ENCODE results near the gene CR1L.
"Not testable (repeated sequence)": the region's sequence is repeated elsewhere in the genome, so short reads cannot be mapped to it uniquely, and the experiment has no call there.

Gene CR1L

GRCh38 chr1:207682872-207683434 is 38.0 kb downstream of the CR1L start:
- not testable (repeated sequence) for DNase-seq (ENCODE audit: low read depth)

DNA sequence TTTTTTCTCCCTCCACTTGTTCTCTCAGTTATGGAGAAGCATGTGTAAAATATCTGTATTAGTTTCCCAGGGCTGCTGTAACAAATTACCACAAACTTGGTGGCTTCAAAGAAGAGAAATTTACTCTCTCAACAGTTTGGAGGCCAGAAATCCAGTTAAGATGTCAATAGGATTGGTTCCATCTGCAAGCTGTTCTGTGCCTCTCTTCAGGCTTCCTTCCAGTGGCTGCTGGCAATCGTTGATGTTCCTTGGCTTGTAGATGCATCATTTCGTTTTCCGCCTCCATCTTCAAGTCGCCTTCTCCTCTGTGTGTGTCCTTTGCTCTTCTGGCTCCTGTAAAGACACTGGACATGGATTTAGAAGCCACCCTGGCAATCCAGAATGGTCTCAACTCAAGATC is 45.6 kb downstream of the CR1L start:
- not testable (repeated sequence) for DNase-seq (ENCODE audit: low read depth)

DNA sequence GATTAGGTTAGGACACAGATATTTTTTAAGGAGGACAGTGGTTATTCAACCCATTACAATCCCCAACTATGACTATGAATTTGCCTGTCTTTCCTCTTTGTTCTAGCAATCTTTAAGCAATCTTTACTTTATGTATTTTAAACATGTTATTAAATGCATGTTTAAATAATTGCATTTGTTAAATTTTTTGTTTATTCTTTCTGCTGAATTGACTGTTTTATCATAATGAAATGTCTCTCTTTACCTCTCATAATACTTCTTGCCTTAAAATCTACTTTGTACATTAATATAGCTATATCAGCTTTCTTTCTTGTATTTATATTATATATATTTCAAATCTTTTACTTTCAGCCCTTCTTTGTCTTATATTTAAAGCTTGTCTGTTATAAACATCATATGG is 46.1 kb downstream of the CR1L start:
- DNase-seq (ENCODE audit: low read depth) = no peak

DNA sequence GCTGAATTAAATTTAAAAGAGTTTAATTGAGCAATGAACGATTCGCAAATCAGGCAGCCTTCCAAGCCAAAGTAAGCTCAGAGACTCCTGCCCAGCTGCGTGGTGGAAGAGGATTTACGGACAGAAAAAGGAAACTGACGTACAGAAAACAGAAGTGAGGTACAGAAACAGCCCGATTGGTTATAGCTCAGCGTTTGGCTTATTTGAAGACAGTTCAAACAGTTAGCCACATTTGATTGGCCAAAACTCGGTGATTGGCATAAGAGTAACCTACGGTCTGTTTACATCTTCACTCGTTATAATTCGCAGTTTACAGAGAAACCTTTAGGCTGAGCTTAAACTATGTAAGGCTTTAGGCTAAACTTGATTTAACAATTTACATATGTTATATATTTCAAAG is 46.9 kb downstream of the CR1L start:
- DNase-seq (ENCODE audit: low read depth) = peak; percentile 49

GRCh38 chr1:207692291-207692690 is 47.4 kb downstream of the CR1L start:
- DNase-seq (ENCODE audit: low read depth) = not testable (repeated sequence)

GRCh38 chr1:207695891-207696290 is 51.0 kb downstream of the CR1L start:
- DNase-seq (ENCODE audit: low read depth) = no peak

GRCh38 chr1:207698822-207699483 is 54.0 kb downstream of the CR1L start:
- DNase-seq (ENCODE audit: low read depth) = peak; percentile 67

DNA sequence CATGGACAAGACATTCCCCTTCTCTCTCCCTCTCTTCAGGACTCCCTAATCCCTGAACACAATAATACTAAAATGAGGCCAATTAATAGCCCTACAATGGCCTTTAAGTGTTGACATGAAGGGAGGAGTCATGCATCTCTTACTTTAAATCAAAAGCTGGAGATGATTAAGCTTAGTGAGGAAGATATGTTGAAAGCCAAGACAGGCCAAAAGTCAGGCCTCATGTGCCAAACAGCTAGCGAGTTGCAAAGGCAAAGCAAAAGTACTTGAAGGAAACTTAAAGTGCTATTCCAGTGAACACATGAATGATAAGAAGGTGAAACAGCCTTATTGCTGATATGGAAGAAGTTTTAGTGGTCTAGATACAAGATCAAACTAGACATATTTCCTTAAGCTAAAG is 57.4 kb downstream of the CR1L start:
- peak; percentile 13 for DNase-seq (ENCODE audit: low read depth)

DNA sequence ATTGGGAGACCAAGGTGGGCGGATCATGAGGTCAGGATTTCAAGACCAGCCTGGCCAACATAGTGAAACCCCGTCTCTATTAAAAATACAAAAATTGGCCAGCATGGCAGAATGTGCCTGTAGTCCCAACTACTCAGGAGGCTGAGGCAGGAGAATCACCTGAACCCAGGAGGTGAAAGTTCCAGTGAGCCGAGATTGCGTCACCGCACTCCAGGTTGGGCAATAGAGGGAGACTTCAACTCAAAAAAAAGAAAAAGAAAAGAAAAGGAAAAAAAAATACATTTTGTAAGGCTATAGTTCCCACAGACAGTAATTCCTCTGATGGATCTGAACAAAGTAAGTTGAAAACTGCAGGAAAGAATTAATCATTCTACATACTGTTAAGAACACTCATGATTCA is 58.8 kb downstream of the CR1L start:
- no peak for DNase-seq (ENCODE audit: low read depth)

DNA sequence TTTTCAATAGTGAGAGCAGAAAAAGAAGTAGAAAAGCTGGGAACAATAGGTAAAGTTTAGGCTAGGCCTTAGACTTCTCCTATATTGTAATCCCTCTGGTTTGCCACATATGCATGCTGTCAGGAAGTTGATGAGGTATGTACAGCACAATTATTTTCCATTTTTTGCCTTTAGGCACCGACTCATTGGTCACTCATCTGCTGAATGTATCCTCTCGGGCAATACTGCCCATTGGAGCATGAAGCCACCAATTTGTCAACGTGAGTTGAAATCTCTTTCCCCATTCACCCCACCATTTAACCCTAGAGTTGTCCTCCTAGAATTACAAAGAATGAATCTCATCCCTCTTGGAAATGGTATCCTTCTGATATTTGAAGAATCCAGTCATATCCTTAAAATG is 63.1 kb downstream of the CR1L start:
- peak; percentile 44 for DNase-seq (ENCODE audit: low read depth)

DNA sequence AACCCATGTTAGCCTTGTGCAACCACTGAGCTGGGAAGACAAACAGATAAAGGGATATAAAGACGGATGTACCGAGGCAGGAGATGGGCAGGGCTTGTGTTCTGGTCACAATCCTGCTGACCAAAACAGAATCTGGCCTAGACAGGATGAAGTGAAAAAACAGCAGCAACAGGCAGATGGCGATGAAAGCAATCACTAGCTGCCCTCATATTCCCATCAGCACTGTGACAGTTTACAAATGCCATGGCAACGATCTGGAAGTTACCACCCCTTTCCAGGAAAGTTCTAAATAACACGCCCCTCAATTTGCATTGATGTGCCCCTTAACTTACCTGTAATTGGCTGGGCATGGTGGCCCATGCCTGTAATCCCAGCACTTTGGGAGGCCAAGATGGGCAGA is 66.4 kb downstream of the CR1L start:
- peak; percentile 43 for DNase-seq (ENCODE audit: low read depth)

- DNase-seq (ENCODE audit: low read depth) = not testable (repeated sequence)
Observed at GRCh38 chr1:207712701-207713100, 67.8 kb downstream of the CR1L start.

GRCh38 chr1:207713529-207713928 is 68.6 kb downstream of the CR1L start:
- DNase-seq (ENCODE audit: low read depth) = no peak

DNA sequence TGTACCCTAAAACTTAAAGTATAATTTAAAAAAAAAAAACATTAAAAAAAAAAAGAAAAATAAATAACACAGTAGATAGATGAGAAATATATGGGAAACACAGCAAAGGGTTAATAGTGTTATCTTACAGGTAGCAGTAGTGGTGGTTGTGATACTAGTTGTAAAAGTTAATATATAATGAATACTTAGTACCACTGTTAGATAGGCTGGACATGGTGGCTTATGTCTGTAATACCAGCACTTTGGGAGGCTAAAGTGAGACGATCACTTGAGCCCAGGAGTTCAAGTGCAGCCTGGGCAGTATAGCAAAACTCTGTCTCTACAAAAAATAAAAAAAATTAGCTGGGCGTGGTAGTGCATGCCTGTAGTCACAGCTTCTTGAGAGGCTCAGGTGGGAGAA is 74.3 kb downstream of the CR1L start:
- DNase-seq (ENCODE audit: low read depth) = no peak

DNA sequence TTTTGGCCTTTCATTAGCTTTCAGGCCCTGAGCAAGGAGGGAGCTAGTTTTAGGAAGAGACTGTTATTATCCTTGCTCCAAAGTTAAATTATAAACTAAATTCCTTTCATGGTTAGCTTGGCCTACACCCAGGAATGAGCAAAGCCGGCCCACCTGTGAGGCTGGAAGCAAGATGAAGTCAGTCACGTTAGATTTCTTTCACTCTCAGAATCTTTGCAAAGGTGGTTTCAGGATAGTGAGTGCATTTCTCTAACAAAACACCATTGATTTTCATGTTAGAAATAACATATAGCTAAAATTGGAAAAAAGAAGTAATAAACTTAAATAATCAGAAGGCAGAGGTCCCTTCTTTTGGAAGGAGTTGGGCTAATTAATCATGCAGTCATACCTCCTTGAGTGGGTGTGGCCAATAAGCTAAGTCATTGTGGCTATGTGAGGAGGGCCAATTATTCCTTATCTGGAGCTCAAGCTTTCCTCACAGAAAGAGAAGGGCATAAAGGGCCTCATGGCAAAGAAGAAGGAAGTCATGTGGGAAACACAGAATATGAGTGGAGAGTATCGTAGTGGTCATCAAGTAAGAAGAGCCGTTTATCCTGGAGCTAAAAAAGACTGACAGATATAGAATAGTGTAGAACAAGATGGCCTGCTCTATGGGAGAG is 83.4 kb downstream of the CR1L start:
- DNase-seq (ENCODE audit: low read depth) = not testable (repeated sequence)

DNA sequence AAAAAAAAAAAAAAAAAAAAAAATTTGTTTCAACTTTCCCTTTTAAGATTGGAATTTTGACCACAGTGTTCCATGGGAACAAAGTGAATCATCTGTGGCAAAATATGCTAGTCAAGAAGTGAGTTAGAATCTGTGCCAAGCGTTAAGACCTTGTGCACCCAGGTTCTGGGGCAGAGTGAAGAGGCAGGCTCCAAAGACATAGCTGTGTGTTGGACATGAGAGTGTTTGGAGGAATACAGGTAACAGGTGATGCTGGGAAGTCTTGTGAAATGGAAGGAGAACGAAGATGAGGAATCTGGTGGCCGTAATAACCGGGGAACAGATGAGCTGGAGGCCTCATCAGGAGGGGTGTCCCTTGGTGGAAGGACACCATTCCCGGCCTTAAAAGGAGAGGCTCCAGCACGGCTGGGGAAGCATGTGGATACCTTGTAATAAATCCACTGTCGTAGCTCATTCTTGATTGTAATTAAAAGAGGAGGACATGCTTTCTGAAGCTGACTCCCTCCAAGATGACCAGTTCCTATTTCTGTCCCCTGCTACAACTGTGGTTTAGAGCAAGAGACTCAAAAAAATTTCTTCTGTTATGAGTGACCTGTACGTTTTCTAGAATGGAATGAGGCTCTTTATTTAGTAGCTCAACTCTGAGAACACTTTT is 92.7 kb downstream of the CR1L start:
- DNase-seq (ENCODE audit: low read depth) = not testable (repeated sequence)

DNA sequence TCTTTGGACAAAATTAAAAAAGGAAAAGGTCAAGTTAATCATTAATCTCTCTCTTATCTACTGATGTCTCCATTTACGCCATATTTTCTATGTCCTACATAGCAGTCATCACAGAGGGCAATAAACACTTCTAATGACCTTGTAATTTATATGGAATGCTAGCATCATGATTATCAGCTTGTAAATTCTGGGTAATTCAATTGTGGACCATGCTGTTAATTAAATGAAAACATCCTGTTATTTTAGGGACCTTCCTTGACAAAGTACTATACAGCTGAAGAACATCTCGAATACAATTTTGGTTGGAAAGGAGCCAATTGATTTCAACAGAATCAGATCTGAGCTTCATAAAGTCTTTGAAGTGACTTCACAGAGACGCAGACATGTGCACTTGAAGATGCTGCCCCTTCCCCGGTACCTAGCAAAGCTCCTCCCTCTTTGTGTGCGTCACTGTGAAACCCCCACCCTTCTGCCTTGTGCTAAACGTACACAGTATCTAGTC is 93.3 kb downstream of the CR1L start:
- DNase-seq (ENCODE audit: low read depth) = peak; percentile 11

GRCh38 chr1:207740207-207740606 is 95.3 kb downstream of the CR1L start:
- no peak for DNase-seq (ENCODE audit: low read depth)

DNA sequence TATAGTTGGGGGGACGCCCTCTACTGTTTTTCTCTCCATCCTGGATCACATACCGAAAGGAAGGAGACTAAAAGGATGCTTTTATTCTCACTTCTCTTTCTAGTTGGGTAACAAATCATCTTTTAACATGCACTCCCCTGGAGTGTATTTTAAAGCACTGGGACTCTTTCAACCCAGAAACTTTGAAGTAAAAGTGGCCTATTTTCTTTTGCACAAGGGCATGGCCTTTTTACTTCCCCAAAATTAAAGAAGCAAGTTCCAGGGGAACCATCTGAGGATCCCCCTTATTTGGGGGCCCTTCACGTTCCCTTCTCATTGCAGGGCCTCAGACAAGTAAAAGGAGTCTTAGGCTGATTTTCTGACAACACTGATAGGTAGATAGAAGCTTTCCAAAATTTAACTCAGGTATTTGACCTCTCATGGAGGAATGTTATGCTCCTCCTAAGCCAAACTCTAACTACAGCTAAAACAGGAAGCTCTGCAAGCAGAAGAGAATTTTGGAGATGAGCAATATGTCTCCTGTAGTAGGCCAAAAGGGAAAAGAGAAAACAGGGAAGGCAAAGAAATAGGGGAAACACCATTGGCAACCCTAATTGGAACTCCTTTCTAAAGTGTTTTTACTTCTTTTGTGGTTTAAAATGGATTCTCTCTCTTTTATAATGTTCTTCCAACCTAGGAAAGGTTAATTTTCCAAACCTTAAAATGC is 98.1 kb downstream of the CR1L start:
- DNase-seq (ENCODE audit: low read depth) = no peak

- DNase-seq (ENCODE audit: low read depth) = no peak
Observed at GRCh38 chr1:207744000-207744534, 99.1 kb downstream of the CR1L start.

GRCh38 chr1:207745285-207745684 is 100.4 kb downstream of the CR1L start:
- DNase-seq (ENCODE audit: low read depth) = peak; percentile 70
